GM06990 (cell line): ENCODE data around the gene PPM1F.
"Not testable (repeated sequence)": the region's sequence is repeated elsewhere in the genome, so short reads cannot be mapped to it uniquely, and the experiment has no call there.

ENCODE experiments used
- DNase-seq: peaks from one replicate; pipeline ENCODE4 v3.0.0-alpha.2; 2011; ENCODE audit not compliant: insufficient read length; ENCODE audit errors: extremely low read depth
- H3K27me3 ChIP-seq: replicated peaks from 2 replicates; pipeline ENCODE4 v1.6.0; 2011; ENCODE audit warnings: low read length; ENCODE audit not compliant: control insufficient read depth, insufficient read depth
- H3K36me3 ChIP-seq: 2 replicates; pipeline ENCODE4 v1.5.1; 2011; ENCODE audit warnings: low read length; ENCODE audit not compliant: control insufficient read depth, insufficient read depth
- H3K4me3 ChIP-seq: replicated peaks from 2 replicates; pipeline ENCODE4 v1.5.1; 2011; ENCODE audit warnings: low read depth, mild to moderate bottlenecking, control low read depth, low read length
- TF ChIP-seq, protein P1 (sequence below): IDR thresholded peaks from 2 replicates; pipeline ENCODE4 v1.5.1; 2011; ENCODE audit warnings: low read length, control low read depth, mild to moderate bottlenecking, inconsistent platforms; ENCODE audit not compliant: insufficient read depth, poor library complexity, severe bottlenecking

PPM1F gene

DNA sequence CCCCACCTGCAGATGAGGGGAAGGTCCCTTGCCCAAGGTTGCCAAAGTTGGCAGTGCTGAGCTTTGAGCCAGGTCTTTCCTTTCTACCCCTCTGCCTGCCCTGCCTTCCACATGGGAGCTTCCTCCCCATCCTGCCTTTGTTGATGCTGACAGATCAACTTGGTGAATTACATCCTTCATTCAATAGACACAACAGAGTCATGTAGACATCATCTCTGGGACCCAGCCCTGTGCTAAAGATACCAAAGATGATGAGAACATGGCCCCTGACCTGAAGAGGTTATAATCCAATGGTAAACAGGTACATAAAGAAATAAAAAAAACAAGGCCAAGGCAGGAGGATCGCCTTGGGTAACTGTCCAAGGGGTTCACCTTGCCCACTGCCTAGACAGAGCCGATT is 42.8 kb downstream of the PPM1F start:
- Histone ChIP-seq H3K27me3 (no peaks in the 10 kb centered on the region), H3K36me3 (no peaks in the 10 kb centered on the region), H3K4me3 (no peak overlapping the region)
- TF ChIP-seq, protein P1, sequence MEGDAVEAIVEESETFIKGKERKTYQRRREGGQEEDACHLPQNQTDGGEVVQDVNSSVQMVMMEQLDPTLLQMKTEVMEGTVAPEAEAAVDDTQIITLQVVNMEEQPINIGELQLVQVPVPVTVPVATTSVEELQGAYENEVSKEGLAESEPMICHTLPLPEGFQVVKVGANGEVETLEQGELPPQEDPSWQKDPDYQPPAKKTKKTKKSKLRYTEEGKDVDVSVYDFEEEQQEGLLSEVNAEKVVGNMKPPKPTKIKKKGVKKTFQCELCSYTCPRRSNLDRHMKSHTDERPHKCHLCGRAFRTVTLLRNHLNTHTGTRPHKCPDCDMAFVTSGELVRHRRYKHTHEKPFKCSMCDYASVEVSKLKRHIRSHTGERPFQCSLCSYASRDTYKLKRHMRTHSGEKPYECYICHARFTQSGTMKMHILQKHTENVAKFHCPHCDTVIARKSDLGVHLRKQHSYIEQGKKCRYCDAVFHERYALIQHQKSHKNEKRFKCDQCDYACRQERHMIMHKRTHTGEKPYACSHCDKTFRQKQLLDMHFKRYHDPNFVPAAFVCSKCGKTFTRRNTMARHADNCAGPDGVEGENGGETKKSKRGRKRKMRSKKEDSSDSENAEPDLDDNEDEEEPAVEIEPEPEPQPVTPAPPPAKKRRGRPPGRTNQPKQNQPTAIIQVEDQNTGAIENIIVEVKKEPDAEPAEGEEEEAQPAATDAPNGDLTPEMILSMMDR, result no peak
- DNase-seq, result no peak

DNA sequence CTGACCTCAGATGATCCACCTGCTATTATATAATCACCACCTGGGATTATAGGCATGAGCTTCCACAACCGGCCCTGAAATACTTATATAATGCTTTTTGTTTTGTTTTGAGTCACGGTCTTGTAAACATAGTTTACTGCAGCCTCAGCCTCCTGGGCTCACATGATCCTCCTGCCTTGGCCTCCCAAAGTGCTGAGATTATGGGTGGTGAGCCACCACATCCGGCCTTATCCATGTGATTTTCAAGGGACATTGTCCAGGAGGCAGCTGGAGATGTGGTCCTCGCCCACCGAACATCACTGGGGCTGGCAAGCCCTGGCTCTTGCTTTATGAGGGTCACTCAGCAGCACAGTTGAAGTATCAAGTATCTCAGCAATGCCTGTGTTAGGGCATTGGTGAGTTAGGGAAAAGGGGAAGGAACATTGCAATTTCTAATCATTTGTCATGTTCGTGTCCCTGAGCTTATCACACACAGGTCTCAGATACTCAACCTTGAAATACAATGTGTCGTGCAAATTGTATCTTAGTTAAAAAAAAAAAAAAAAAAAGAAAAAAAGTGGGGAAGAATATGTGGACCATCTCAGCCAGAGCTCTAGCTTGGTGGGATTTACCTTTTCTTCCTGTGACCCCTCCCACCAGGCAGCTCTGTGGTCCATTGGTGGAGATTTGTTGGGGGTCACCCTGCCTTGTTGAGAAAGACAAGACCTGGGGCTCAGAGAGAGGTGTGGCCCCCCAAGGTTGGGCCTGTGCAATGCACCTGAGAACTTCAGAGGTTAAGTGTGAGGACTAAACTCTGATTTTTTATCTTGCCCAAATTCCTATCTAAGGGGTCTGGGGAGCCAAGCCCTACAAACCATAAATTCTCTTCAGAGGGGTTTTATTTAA is 44.8 kb downstream of the PPM1F start:
- no peak for DNase-seq
- H3K4me3 ChIP-seq, result no peak overlapping the region
- H3K27me3 ChIP-seq, result no peaks in the 10 kb centered on the region
- H3K36me3 ChIP-seq, result no peaks in the 10 kb centered on the region
- TF ChIP-seq, protein P1, result no peak

DNA sequence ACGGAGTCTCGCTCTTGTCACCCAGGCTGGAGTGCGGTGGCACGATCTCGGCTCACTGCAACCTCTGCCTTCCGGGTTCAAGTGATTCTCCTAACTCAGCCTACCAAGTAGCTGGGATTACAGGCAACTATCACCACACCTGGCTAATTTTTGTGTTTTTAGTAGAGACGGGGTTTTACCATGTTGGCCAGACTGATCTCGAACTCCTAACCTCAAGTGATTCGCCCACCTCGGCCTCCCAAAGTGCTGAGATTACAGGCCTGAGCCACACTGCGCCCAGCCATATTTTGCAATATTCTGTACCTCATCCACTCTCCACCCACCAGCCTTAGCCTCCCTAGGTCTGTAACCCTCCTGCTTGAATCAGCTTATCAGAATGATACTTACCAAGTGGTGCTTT is 47.4 kb downstream of the PPM1F start:
- not testable (repeated sequence) for H3K27me3 ChIP-seq, H3K4me3 ChIP-seq, H3K36me3 ChIP-seq, DNase-seq

DNA sequence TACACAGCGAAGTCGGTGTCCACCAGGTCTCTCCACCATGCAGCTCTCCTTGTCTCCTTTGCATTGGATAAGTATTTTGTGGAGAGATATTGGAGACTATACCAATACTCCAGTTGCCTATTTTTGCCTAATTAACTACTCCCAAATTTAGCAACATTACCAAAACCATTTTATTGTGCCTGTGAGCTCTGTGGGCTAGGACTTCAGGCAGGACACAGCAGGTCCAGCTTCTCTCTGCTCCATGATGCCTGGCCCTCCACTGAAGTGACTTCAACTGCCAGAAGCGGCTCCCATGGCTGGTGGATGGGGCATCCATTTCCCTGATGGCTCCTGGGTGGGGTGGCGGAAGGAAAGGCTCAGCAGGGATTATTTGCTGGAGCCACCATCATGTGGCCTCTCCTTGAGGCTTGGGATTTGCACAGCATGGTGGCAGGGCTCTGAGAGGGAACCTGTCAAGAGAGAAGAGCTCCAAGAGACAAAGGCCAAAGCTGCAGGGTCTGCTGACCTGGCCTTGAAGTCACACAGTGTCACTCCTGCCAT is 48.3 kb downstream of the PPM1F start:
- Histone ChIP-seq H3K4me3 (no peak overlapping the region), H3K27me3 (no peaks in the 10 kb centered on the region), H3K36me3 (no peaks in the 10 kb centered on the region)
- DNase-seq, result no peak
- TF ChIP-seq, protein P1, result no peak

DNA sequence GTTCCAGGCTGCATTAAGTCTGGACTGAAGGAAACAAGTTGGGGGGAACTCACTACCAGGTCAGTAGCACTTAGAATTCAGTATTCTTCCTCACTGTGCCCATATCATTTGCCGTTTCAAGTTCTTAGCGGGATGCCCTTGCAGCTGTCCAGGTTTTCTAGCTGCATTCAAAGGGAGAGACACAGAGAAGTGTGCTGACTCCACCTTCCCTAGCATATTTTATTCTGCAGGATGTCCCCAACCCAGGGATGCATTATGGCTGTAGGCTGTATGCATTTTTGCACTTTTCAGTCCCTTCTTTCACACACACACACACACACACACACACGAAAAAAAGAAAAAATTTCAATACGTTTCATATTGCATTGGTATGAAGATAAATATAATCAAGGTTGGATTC is 49.4 kb downstream of the PPM1F start:
- Histone ChIP-seq H3K4me3 (no peak overlapping the region), H3K27me3 (no peaks in the 10 kb centered on the region), H3K36me3 (no peaks in the 10 kb centered on the region)
- DNase-seq, result no peak
- TF ChIP-seq, protein P1, result no peak

DNA sequence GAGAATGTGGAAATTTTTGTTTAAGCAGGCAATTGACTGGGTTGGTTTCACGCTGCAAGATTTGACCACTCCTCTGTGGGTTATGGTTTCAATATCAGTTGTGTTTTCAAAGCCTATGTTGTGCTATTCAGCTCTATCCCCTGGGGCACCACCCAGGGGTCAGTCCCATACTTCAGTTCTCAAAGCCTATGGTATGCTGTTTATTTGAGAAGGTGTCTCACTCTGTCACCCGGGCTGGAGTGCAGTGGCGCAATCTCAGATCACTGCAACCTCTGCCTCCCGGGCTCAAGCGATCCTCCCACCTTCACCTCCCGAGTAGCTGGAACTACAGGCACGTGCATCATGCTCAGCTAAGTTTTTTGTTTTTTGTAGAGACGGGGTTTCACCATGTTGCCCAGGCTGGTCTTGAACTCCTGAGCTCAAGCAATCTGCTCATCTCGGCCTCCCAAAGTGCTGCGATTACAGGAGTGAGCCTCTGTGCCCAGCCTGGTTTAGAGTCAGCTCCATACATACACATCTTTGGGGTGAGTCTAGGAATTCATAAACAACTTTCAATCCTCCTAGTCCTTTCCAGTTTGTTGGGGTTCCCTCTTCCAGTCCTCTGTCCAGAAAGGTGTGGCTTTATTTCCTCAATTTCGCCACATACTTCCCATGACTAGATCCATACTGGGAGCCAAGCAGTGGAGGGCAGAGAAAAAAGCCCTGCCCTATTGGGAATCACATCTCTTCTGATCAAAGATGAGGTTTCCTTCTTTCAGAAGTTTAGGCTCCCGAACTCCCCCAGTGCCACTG is 50.2 kb downstream of the PPM1F start:
- no peaks in the 10 kb centered on the region for H3K36me3 ChIP-seq
- TF ChIP-seq, protein P1, result no peak
- no peak for DNase-seq
- H3K27me3 ChIP-seq, result no peaks in the 10 kb centered on the region
- no peak overlapping the region for H3K4me3 ChIP-seq
